Spleen (tissue), 7 donors: ENCODE data around the gene MRPS34.

Experiments used
- CTCF ChIP-seq, 11 experiments: fragments of 200-600 bp in 7 of 11; fragments of 450-650 bp in 4 of 11; sonication (generic) in 4 of 11; IDR thresholded peaks in 8 of 11; conservative IDR thresholded peaks in 3 of 11; 1 replicate in 7 of 11; 2 replicates in 4 of 11; pipeline versions ENCODE4 v1.4.0 to v1.8.0; 2016 to 2021; ENCODE audit warnings: antibody characterized with exemption in 11 of 11, inconsistent platforms in 4 of 11, mild to moderate bottlenecking in 1 of 11
- POLR2AphosphoS5 ChIP-seq, 3 donors: sonication (generic); formaldehyde crosslinking; IDR thresholded peaks; one replicate each; pipeline ENCODE4 v1.5.1; 2017; ENCODE audit warnings: antibody characterized with exemption in 3 of 3
- donor health status: DM: no; HTN: no; CAD: no; lungs with moderate emphysema.
- donor health status: DM: no; HTN: no; CAD: no.
- donor health status: DM: no; HTN: no; CAD: no.

- no peak for TF ChIP-seq POLR2AphosphoS5 (IDR thresholded peaks at IDR 0.05)
- TF ChIP-seq CTCF (IDR thresholded peaks at IDR 0.05 in 8 of 11, conservative IDR thresholded peaks at IDR 0.05 in 3 of 11) = no peak
Observed at GRCh38 chr16:1772362-1772907, 499 bp downstream of the MRPS34 start, which contains the start of gene EME2.
